ENCODE data around the gene NPIPA5. TPM values are rescaled to one million over a fixed set of nuclear protein-coding genes. Genes with fewer than 3 reads are reported as not detected.
"Not testable (repeated sequence)": the region's sequence is repeated elsewhere in the genome, so short reads cannot be mapped to it uniquely, and the experiment has no call there.

Gene NPIPA5
- total RNA-seq, result 19.9 TPM

- intact Hi-C loops (cut with DNase I); DNase-seq (ENCODE audit: low spot score); ATAC-seq: not testable (repeated sequence)
These were observed at the start of gene NPIPA5 for GRCh38 chr16:15378194-15378593. NPIPA5 (minus strand) TSS chr16:15378294; CDS start chr16:15378294, 0 bp downstream.

DNA sequence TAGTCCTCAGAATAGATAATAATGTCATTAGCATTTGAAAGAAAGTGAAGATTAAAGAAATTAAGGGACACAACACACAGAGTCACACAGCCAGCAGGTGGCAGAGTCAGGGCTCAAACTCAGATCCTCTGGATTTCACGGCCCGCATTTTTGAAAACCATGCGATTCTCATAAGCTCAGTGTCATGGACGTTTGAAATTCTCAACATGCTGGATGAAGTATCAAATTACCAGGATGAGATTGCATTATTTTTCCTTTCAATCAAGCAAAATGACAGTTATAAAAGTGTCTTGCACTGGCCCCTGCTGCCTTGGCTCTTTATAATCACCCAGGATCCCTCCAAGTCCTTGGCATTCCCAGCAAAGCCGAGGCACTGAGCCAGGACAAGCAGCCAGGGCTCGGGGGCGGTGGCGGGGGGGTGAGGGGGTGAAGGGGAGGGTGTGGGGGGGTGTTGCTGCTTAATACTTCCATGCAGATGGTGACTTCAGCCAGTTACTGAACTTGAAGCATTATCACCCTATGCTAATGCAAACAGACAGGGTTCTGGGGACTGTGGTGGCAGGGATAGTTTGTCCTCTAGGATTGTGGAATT, 49.6 kb upstream of the NPIPA5 start:
- intact Hi-C loops (cut with DNase I), result no loop called here
- ATAC-seq (peak; percentile 94), DNase-seq (ENCODE audit: low spot score) (peak; percentile 79)

DNA sequence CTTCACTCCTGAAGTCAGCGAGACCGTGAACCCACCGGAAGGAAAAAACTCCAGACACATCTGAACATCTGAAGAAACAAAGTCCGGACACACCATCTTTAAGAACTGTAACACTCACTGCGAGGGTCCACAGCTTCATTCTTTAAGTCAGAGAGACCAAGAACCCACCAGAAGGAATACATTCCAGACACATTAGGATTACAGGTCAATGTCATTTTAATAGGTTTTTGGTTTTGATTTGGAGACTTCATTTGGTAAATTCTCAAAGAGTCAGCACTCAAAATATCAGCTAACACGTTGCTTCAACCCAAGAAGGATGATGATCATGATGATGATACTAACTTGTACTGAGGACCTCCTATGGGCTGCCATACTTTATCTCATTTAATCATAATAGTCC, 48.7 kb upstream of the NPIPA5 start:
- intact Hi-C loops (cut with DNase I), result no loop called here
- ATAC-seq (no peak), DNase-seq (ENCODE audit: low spot score) (no peak)

DNA sequence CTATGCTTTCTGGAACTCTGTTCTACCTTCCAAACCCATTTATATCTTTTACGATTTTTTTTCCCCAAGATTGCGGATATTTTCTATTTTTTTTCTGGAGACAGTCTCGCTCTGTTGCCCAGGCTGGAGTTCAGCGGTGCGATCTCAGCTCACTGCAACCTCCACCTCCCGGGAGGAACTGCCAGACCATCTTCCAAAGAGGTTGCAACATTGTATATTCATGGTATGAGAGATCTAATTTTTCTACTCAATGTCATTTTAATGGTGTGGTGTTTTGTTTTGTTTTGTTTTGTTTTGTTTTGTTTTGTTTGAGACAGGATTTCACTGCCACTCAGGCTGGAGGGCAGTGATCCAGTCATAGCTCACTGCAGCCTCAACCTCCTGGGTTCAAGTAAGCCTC, 47.8 kb upstream of the NPIPA5 start:
- intact Hi-C loops (cut with DNase I), result no loop called here
- ATAC-seq, result no peak
- DNase-seq (ENCODE audit: low spot score), result no peak

- DNase-seq (ENCODE audit: low spot score) (no peak), ATAC-seq (no peak)
- intact Hi-C loops (cut with DNase I), result no loop called here
These were observed 44.1 kb upstream of the NPIPA5 start for GRCh38 chr16:15422222-15422621.

- DNase-seq (ENCODE audit: low spot score); ATAC-seq; intact Hi-C loops (cut with DNase I): not testable (repeated sequence)
These were observed 43.6 kb upstream of the NPIPA5 start for GRCh38 chr16:15421696-15422095.

DNA sequence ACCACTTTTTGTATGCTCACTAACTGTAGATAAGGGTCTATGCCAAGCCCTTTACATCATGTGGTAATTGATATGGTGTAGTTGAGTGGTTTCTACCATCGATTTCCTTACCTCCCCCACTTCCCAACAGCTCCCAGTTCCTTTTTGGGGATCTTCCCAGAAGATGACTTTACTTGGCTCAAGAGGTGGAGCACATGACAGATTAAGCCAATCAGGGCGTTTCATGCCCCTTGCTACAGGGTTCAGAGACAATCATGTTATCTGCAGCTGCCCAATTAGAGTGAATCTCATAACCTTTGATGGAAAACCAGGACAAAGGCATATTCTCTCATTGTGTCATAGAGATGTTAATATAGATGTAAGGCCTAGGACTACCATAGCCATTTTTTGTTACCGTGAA, 40.1 kb upstream of the NPIPA5 start:
- intact Hi-C loops (cut with DNase I), result no loop called here
- DNase-seq (ENCODE audit: low spot score) (no peak), ATAC-seq (no peak)

DNA sequence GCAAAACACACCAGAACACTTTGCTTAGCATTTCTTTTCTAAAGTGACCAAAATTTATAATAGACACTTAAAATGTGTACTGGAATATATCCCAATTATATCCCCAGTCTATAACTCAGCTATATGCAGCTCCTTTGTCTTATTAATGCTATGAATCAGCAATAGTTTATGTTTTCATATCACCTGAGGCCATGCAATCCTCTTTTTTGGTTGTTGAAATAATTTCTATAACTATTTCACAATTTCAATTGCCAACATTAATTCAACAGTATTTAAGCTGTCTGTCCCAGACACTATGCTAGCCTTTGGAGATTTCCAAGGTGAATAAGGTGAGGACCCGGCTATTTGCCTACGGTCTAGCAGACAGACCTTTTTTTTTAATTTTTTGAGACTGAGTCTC, 39.1 kb upstream of the NPIPA5 start:
- ATAC-seq (no peak), DNase-seq (ENCODE audit: low spot score) (no peak)
- intact Hi-C loops (cut with DNase I), result no loop called here

DNA sequence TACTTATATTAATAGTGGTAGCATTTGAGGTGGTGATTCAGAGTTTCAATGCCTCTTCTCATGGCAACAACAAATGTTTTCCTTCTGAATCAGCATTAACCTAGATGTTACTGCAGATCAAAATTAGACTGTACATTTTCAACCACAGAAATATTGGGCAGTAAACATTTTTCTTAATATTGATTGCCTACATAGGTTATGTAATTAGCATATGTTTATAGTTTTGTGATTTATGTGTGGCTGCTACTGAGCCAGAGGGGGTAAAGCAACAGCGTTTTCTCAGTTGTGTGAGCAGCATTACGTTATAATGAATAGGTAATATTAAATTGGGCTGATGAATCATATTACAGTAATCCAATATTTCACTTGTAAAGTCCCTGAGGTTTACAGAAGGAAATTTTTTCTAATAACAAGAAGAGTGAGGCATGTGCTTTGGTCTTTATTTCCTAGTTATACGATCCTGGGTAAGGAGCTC, 37.5 kb upstream of the NPIPA5 start:
- no peak for ATAC-seq
- intact Hi-C loops (cut with DNase I), result no loop called here
- DNase-seq (ENCODE audit: low spot score), result no peak

GRCh38 chr16:15409476-15409875, 31.4 kb upstream of the NPIPA5 start:
- intact Hi-C loops (cut with DNase I); ATAC-seq; DNase-seq (ENCODE audit: low spot score): not testable (repeated sequence)

- intact Hi-C loops (cut with DNase I); DNase-seq (ENCODE audit: low spot score); ATAC-seq: not testable (repeated sequence)
These were observed 29.7 kb upstream of the NPIPA5 start for GRCh38 chr16:15407756-15408155.

- ATAC-seq (no peak), DNase-seq (ENCODE audit: low spot score) (no peak)
- intact Hi-C loops (cut with DNase I), result no loop called here
These were observed 26.7 kb upstream of the NPIPA5 start for GRCh38 chr16:15404792-15405191.

- intact Hi-C loops (cut with DNase I); ATAC-seq; DNase-seq (ENCODE audit: low spot score): not testable (repeated sequence)
These were observed 26.0 kb upstream of the NPIPA5 start for GRCh38 chr16:15404091-15404490.

DNA sequence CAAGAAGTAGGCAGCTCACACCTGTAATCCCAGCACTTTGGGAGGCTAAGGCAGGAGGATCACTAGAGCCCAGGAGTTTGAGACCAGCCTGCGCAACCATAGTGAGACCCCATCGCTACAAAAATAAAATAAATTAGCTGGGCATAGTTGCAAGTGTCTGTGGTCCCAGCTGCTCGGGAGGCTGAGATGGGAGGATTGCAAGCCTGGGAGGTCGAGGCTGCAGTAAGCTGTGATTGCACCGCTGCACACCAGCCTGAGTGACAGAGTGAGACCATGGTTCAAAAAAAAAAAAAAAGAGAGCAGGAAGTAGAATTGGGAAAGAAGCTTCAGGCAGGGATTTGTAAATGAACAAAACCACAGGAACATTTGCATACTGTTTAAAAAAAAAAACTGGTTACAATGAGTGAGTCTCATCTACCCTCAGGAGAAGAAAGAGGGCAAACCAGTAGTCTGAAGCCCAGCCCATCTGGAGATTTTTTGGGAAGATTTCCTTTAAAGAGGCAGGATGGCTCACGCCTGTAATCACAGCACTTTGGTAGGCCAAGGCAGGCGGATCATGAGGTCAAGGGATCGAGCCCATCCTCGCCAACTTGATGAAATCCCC, 25.4 kb upstream of the NPIPA5 start:
- DNase-seq (ENCODE audit: low spot score) (no peak), ATAC-seq (no peak)
- intact Hi-C loops (cut with DNase I), result no loop called here

DNA sequence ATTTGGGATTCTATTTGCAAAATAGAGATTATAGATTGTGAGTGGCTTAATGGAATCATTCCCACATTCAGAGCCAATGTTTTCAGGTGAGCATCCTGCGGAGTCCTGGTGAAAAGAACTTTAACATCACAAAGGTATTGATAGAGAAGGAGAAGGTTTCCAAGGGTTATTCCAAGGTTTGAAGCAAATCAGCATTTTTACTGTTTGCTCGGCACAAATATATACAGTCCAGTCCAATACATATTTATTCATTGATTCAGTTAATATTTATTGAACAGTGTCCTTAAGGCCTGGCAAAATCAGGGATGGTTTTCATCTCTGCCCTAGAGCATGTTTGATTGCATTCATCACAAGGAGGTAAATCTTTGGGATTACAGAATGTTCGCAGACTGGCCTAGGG, 23.9 kb upstream of the NPIPA5 start:
- ATAC-seq, result no peak
- intact Hi-C loops (cut with DNase I), result no loop called here
- DNase-seq (ENCODE audit: low spot score), result no peak

DNA sequence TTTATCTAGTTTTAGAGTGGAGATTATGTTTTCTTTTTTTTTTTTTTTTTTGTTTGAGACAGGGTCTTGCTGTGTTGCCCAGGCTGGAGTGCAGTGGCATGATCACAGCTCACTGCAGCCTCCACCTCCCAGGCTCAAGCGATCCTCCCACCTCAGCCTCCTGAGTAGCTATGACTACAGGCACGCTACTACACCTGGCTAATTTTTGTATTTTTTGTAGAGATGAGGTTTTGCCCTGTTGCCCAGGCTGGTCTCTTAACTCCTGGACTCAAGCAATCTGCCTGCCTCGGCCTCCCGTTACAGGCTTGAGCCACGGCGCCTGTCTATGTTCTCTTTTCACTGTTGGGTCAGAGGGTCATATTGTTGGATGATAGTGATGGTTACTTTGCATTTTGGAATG, 22.2 kb upstream of the NPIPA5 start:
- intact Hi-C loops (cut with DNase I); DNase-seq (ENCODE audit: low spot score); ATAC-seq: not testable (repeated sequence)

DNA sequence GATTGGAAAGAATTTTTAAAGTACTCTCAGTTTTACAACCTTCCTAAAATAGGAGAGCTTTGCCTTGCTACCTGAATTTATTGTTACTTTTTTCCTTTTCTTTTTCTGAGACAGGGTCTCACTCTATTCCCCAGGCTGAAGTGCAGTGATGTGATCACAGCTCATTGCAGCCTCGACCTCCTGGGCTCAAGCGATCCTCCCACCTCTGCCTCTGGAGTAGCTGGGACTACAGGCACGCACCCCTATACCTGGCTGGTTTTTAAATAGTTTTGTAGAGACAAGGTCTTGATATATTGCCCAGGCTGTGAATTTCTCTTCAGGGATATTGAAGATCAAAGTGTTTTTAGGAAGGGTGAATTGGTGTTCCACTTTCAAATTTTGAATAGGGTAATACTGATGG, 21.2 kb upstream of the NPIPA5 start:
- DNase-seq (ENCODE audit: low spot score), result no peak
- ATAC-seq, result no peak
- intact Hi-C loops (cut with DNase I), result no loop called here

DNA sequence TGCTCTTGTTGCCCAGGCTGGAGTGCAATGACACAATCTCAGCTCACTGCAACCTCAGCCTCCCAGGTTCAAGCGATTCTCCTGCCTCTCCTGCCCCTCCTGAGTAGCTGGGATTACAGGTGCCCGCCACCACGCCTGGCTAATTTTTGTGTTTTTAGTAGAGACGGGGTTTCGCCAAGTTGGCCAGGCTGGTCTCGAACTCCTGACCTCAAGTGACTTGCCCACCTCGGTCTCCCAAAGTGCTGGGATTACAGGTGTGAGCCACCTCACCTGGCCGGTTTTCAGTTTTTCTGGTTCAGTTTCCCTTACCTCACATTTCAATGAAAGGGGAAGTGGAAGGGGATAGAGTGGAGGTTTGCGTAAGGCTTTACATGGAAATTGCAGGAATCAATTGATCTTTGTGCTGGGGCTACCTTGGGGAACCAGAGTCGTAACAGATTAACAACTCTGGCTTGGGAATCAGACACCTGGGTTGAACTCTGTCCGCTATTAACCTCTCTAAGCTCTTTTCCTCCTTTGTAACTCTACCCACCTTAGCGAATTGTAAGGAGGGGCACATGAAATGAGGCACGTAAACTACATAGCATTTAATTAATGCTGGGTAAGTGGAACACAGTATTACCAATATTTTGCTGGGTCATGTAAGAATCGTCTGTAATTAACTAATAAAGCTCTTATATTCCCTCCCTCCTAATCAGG, 20.7 kb upstream of the NPIPA5 start:
- ATAC-seq (no peak), DNase-seq (ENCODE audit: low spot score) (no peak)
- intact Hi-C loops (cut with DNase I), result no loop called here

GRCh38 chr16:15396948-15397594, 19.0 kb upstream of the NPIPA5 start:
- intact Hi-C loops (cut with DNase I), result no loop called here
- DNase-seq (ENCODE audit: low spot score) (no peak), ATAC-seq (no peak)

DNA sequence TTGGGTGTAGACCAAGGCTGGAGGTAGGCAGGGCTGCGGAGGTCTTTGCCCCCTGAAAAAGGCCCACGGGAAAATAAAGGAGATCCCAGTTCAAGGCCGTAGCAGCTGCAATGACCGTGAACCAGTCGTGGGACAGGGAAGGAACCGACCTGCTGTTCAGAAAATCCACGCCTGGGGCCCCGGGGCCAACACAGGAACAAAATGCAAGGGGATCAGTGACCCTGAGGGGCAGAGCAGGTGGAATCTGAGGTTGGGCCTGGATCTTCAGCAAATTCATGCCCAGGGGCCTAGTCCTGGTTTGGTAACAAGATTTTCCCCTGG, 18.4 kb upstream of the NPIPA5 start:
- DNase-seq (ENCODE audit: low spot score); ATAC-seq; intact Hi-C loops (cut with DNase I): not testable (repeated sequence)

Measured in sciatic nerve (tissue), 2 donors.